OCI-LY1 (cell line): ENCODE results near the gene LYRM9.

Experiments
- H2AFZ ChIP-seq: fragments of 200-600 bp; sonication (generic), shearing (Covaris generic); 2 replicates; pipeline ENCODE4 v1.6.0; 2014; ENCODE audit warnings: antibody characterized with exemption, mild to moderate bottlenecking, low read length
- H3F3A ChIP-seq: fragments of 200-600 bp; sonication (generic), shearing (Covaris generic); 2 replicates; pipeline ENCODE4 v1.6.0; 2014; ENCODE audit warnings: mild to moderate bottlenecking, antibody characterized with exemption, low read length, moderate library complexity; ENCODE audit not compliant: insufficient read depth
- H3K27ac ChIP-seq: fragments of 200-600 bp; sonication (generic); 2 replicates; pipeline ENCODE4 v1.5.1; 2014; ENCODE audit warnings: low read length, mixed run types, mild to moderate bottlenecking, low read depth; ENCODE audit not compliant: poor library complexity, severe bottlenecking
- H3K27me3 ChIP-seq: fragments of 200-600 bp; sonication (generic); 2 replicates; pipeline ENCODE4 v1.6.0; 2014; ENCODE audit warnings: antibody characterized with exemption, mild to moderate bottlenecking, low read length, moderate library complexity; ENCODE audit not compliant: insufficient read depth
- H3K36me3 ChIP-seq: fragments of 200-600 bp; sonication (generic); 2 replicates; pipeline ENCODE4 v1.6.1; 2014; ENCODE audit warnings: mild to moderate bottlenecking, antibody characterized with exemption, low read length, moderate library complexity, mixed read lengths; ENCODE audit not compliant: insufficient read depth
- H3K4me1 ChIP-seq: fragments of 200-600 bp; sonication (generic); 2 replicates; pipeline ENCODE4 v1.5.1; 2014; ENCODE audit warnings: mild to moderate bottlenecking, low read length, moderate library complexity; ENCODE audit not compliant: insufficient read depth, severe bottlenecking
- H3K4me2 ChIP-seq: fragments of 200-600 bp; sonication (generic), shearing (Covaris generic); 2 replicates; pipeline ENCODE4 v1.6.1; 2014; ENCODE audit warnings: low read length
- H3K4me3 ChIP-seq: fragments of 200-600 bp; sonication (generic); 2 replicates; pipeline ENCODE4 v1.5.1; 2014; ENCODE audit warnings: low read length, low read depth, mild to moderate bottlenecking, mixed read lengths; ENCODE audit not compliant: poor library complexity, severe bottlenecking
- H3K79me2 ChIP-seq: fragments of 200-600 bp; shearing (Covaris generic); 2 replicates; pipeline ENCODE4 v1.6.1; 2016; ENCODE audit warnings: mixed run types, low read length, mixed read lengths; ENCODE audit not compliant: insufficient read depth
- H3K9ac ChIP-seq: fragments of 200-600 bp; sonication (generic), shearing (Covaris generic); 2 replicates; pipeline ENCODE4 v1.6.1; 2014; ENCODE audit warnings: mild to moderate bottlenecking, low read length, mixed read lengths
- H3K9me2 ChIP-seq: fragments of 200-600 bp; sonication (generic), shearing (Covaris generic); 2 replicates; pipeline ENCODE4 v1.6.1; 2014; ENCODE audit warnings: low read depth, mild to moderate bottlenecking, low read length, mixed read lengths
- H3K9me3 ChIP-seq: fragments of 200-600 bp; shearing (Covaris generic); 2 replicates; pipeline ENCODE4 v1.6.1; 2014; ENCODE audit warnings: low read length, mixed read lengths
- H4K20me1 ChIP-seq: fragments of 200-600 bp; sonication (generic), shearing (Covaris generic); 2 replicates; pipeline ENCODE4 v1.6.0; 2016; ENCODE audit warnings: mild to moderate bottlenecking, low read length; ENCODE audit not compliant: insufficient read depth
- EZH2 ChIP-seq: fragments of 200-600 bp; sonication (generic), shearing (Covaris generic); IDR thresholded peaks from 2 replicates; pipeline ENCODE4 v1.8.0; 2017; ENCODE audit warnings: borderline replicate concordance, mixed run types, mild to moderate bottlenecking, antibody characterized with exemption, low read length, moderate library complexity, mixed read lengths
- TF ChIP-seq, protein P1 (sequence below): fragments of 200-600 bp; sonication (generic), shearing (Covaris generic); IDR thresholded peaks from 2 replicates; pipeline ENCODE4 v1.5.1; 2017; ENCODE audit warnings: mild to moderate bottlenecking, antibody characterized with exemption, low read length, moderate library complexity, mixed read lengths

The LYRM9 gene

DNA sequence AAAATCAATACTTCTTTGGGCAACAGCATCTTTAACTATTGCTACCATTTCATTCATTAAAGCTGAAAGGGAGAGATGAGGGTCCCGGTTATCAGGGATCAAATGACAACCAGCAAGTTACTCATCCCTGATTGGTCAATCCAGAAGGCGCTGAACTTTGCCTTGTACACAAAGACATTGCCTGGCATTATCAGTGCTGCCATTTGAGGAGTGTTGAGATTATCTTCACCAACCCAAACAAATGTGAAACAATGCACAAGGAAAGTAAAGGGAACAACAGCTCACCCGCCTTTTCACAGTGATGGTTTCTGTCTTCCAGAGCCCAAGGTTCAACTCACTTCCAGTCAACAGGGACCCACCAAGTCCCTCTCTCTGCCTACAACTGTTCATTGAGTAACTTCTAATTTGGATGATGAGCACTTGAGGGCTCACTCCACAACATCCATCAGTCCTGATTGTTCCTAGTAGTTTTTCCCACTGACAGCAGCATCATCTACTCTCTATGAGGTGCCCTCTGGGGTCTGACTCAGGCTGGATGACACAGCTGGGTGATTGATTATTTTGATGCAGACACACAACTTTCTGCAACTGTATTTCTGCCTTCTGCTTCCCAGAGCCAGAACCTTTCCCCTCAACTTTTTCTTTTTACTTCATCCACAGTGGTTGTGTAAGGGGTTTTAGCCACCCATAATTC, 32.0 kb downstream of the LYRM9 start:
- no peaks in the 10 kb centered on the region for H3K9me2 ChIP-seq
- no peak overlapping the region for H2AFZ ChIP-seq
- H3K9ac ChIP-seq: no peak overlapping the region
- H3K4me3 ChIP-seq: no peak overlapping the region
- no peaks in the 10 kb centered on the region for H3K27me3 ChIP-seq
- H4K20me1 ChIP-seq: no peaks in the 10 kb centered on the region
- H3K4me2 ChIP-seq: no peak overlapping the region
- H3K4me1 ChIP-seq: no peaks in the 10 kb centered on the region
- TF ChIP-seq EZH2: no peak
- TF ChIP-seq, protein P1, sequence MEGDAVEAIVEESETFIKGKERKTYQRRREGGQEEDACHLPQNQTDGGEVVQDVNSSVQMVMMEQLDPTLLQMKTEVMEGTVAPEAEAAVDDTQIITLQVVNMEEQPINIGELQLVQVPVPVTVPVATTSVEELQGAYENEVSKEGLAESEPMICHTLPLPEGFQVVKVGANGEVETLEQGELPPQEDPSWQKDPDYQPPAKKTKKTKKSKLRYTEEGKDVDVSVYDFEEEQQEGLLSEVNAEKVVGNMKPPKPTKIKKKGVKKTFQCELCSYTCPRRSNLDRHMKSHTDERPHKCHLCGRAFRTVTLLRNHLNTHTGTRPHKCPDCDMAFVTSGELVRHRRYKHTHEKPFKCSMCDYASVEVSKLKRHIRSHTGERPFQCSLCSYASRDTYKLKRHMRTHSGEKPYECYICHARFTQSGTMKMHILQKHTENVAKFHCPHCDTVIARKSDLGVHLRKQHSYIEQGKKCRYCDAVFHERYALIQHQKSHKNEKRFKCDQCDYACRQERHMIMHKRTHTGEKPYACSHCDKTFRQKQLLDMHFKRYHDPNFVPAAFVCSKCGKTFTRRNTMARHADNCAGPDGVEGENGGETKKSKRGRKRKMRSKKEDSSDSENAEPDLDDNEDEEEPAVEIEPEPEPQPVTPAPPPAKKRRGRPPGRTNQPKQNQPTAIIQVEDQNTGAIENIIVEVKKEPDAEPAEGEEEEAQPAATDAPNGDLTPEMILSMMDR: no peak
- H3K27ac ChIP-seq: no peak overlapping the region
- H3K79me2 ChIP-seq: no peaks in the 10 kb centered on the region
- H3K9me3 ChIP-seq: no peaks in the 10 kb centered on the region
- no peaks in the 10 kb centered on the region for H3F3A ChIP-seq
- no peaks in the 10 kb centered on the region for H3K36me3 ChIP-seq

- H3F3A ChIP-seq: no peaks in the 10 kb centered on the region
- no peaks in the 10 kb centered on the region for H4K20me1 ChIP-seq
- H3K79me2 ChIP-seq: no peaks in the 10 kb centered on the region
- no peak for TF ChIP-seq EZH2
- TF ChIP-seq, protein P1: no peak
- no peaks in the 10 kb centered on the region for H3K9me3 ChIP-seq
- H3K9ac ChIP-seq: no peak overlapping the region
- H3K27me3 ChIP-seq: no peaks in the 10 kb centered on the region
- H3K36me3 ChIP-seq: no peaks in the 10 kb centered on the region
- no peak overlapping the region for H3K4me3 ChIP-seq
- H3K4me1 ChIP-seq: no peaks in the 10 kb centered on the region
- no peak overlapping the region for H2AFZ ChIP-seq
- no peak overlapping the region for H3K27ac ChIP-seq
- H3K4me2 ChIP-seq: no peak overlapping the region
- H3K9me2 ChIP-seq: no peaks in the 10 kb centered on the region
Measured at GRCh38 chr17:27858621-27859305, 34.4 kb downstream of the LYRM9 start.

- no peaks in the 10 kb centered on the region for H3K36me3 ChIP-seq
- no peaks in the 10 kb centered on the region for H3K4me1 ChIP-seq
- no peaks in the 10 kb centered on the region for H3K9me2 ChIP-seq
- no peaks in the 10 kb centered on the region for H3F3A ChIP-seq
- no peaks in the 10 kb centered on the region for H3K27me3 ChIP-seq
- no peak for TF ChIP-seq EZH2
- TF ChIP-seq, protein P1: no peak
- H2AFZ ChIP-seq: no peak overlapping the region
- H3K79me2 ChIP-seq: no peaks in the 10 kb centered on the region
- no peak overlapping the region for H3K4me3 ChIP-seq
- H3K4me2 ChIP-seq: no peak overlapping the region
- no peak overlapping the region for H3K27ac ChIP-seq
- H3K9ac ChIP-seq: no peak overlapping the region
- no peaks in the 10 kb centered on the region for H3K9me3 ChIP-seq
- H4K20me1 ChIP-seq: no peaks in the 10 kb centered on the region
Measured at GRCh38 chr17:27856676-27857432, 36.3 kb downstream of the LYRM9 start.
